ENCODE data around the gene RPL41. TPM values are rescaled to one million over a fixed set of nuclear protein-coding genes. Genes with fewer than 3 reads are reported as not detected.
A peak's percentile ranks its signal among the peaks of the same experiment; 100 is the strongest.

Gene RPL41
- total RNA-seq, 1 donor from 2014 or later = 2,837 TPM

- H3K4me3 ChIP-seq = peak within 1 kb of the TSS; percentile 72
- intact Hi-C loops (cut with DNase I) = no loop called here
- H3K27me3 ChIP-seq (ENCODE audit: low read depth) = no peaks in the 10 kb centered on the region
- ATAC-seq = peak; percentile 90 to 95
- peak within 1 kb of the TSS; percentile 91 for H3K27ac ChIP-seq
- H3K9me3 ChIP-seq = no peaks in the 10 kb centered on the region
- H3K4me1 ChIP-seq = peaks cover 21% of the 10 kb centered on the region
- peak; percentile 99 for DNase-seq
- TF ChIP-seq CTCF (IDR thresholded peaks at IDR 0.05) = peak; percentile 53
- H3K36me3 ChIP-seq = peaks cover 37% of the 10 kb centered on the region
Measured at GRCh38 chr12:56117778-56118687, 1.6 kb downstream of the RPL41 start, which contains the start of gene ZC3H10. Gene ZC3H10, plus strand, starts transcription at chr12:56118266. Its CDS starts 2,297 bp downstream, at chr12:56120563.

GRCh38 chr12:56118688-56119357 lies 2.4 kb downstream of the RPL41 start:
- no peaks in the 10 kb centered on the region for H3K9me3 ChIP-seq
- no peaks in the 10 kb centered on the region for H3K27me3 ChIP-seq (ENCODE audit: low read depth)
- peak overlapping the region; percentile 91 for H3K27ac ChIP-seq
- no peak for TF ChIP-seq CTCF (IDR thresholded peaks at IDR 0.05)
- peaks cover 21% of the 10 kb centered on the region for H3K4me1 ChIP-seq
- DNase-seq (no peak), ATAC-seq (peak; percentile 0 to 2)
- peak overlapping the region; percentile 72 for H3K4me3 ChIP-seq
- intact Hi-C loops (cut with DNase I) = no loop called here
- peaks cover 29% of the 10 kb centered on the region for H3K36me3 ChIP-seq

GRCh38 chr12:56119361-56119796 lies 2.9 kb downstream of the RPL41 start:
- Histone ChIP-seq H3K4me3 (peak overlapping the region; percentile 72), H3K4me1 (peaks cover 22% of the 10 kb centered on the region), H3K36me3 (peaks cover 24% of the 10 kb centered on the region), H3K9me3 (no peaks in the 10 kb centered on the region), H3K27me3 (ENCODE audit: low read depth) (no peaks in the 10 kb centered on the region), H3K27ac (peak overlapping the region; percentile 91)
- peak; percentile 72 for TF ChIP-seq CTCF (IDR thresholded peaks at IDR 0.05)
- ATAC-seq (peak; percentile 65 to 73), DNase-seq (no peak)
- intact Hi-C loops (cut with DNase I) = no loop called here

- ATAC-seq (no peak), DNase-seq (no peak)
- H3K4me3 ChIP-seq = no peak overlapping the region
- intact Hi-C loops (cut with DNase I) = no loop called here
- peak overlapping the region; percentile 51 for H3K27ac ChIP-seq
- H3K9me3 ChIP-seq = no peaks in the 10 kb centered on the region
- peaks cover 24% of the 10 kb centered on the region for H3K36me3 ChIP-seq
- TF ChIP-seq CTCF (IDR thresholded peaks at IDR 0.05) = no peak
- peaks cover 30% of the 10 kb centered on the region for H3K4me1 ChIP-seq
- no peaks in the 10 kb centered on the region for H3K27me3 ChIP-seq (ENCODE audit: low read depth)
Measured at GRCh38 chr12:56120158-56120846, 3.9 kb downstream of the RPL41 start.

GRCh38 chr12:56121204-56121870 lies 4.9 kb downstream of the RPL41 start:
- H3K9me3 ChIP-seq = no peaks in the 10 kb centered on the region
- intact Hi-C loops (cut with DNase I) = no loop called here
- no peak overlapping the region for H3K4me3 ChIP-seq
- no peak overlapping the region for H3K27ac ChIP-seq
- DNase-seq (no peak), ATAC-seq (no peak)
- TF ChIP-seq CTCF (IDR thresholded peaks at IDR 0.05) = no peak
- no peaks in the 10 kb centered on the region for H3K27me3 ChIP-seq (ENCODE audit: low read depth)
- peaks cover 24% of the 10 kb centered on the region for H3K36me3 ChIP-seq
- H3K4me1 ChIP-seq = peaks cover 40% of the 10 kb centered on the region
